Measurements from ENCODE around the gene APOBEC3G. TPM values are rescaled to one million over a fixed set of nuclear protein-coding genes. Genes with fewer than 3 reads are reported as not detected.
"Not testable (repeated sequence)": the region's sequence is repeated elsewhere in the genome, so short reads cannot be mapped to it uniquely, and the experiment has no call there.

APOBEC3G gene
- total RNA-seq, 1 donor from 2014 or later = 152 TPM

DNA sequence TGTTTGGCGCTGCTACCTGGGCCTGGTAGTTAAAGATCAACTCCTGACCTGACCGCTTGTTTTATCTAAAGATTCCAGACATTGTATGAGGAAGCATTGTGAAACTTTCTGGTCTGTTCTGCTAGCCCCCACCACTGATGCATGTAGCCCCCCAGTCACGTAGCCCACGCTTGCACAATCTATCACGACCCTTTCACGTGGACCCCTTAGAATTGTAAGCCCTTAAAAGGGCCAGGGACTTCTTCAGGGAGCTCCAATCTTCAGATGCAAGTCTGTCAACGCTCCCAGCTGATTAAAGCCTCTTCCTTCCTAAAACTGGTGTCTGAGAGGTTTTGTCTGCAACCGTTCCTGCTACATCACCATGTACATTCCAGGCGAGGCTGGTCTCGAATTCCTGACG, 21.4 kb upstream of the APOBEC3G start:
- peaks cover 11% of the 10 kb centered on the region for H3K36me3 Mint-ChIP-seq (ENCODE audit: low read depth)
- intact Hi-C loops (cut with micrococcal nuclease) = no loop called here
- POLR2A ChIA-PET = interaction anchor here (0.7 to 1.0 kb wide), 2 partner anchors 11 to 43 kb away, joined by 5 to 7 read pairs; no protein-coding TSS in a partner anchor
- DNase-seq (no peak), ATAC-seq (ENCODE audit: low read depth) (no peak)
- no peaks in the 10 kb centered on the region for H3K9me3 Mint-ChIP-seq
- no peak for TF ChIP-seq CTCF (IDR thresholded peaks at IDR 0.05)
- CTCF ChIA-PET = no interaction called here
- peaks cover 25% of the 10 kb centered on the region for H3K4me1 Mint-ChIP-seq
- no peaks in the 10 kb centered on the region for H3K27me3 Mint-ChIP-seq
- peak overlapping the region; percentile 56 for H3K27ac Mint-ChIP-seq
- H3K4me3 Mint-ChIP-seq = no peak overlapping the region

GRCh38 chr22:39061290-39061689, 15.8 kb upstream of the APOBEC3G start:
- H3K36me3 Mint-ChIP-seq (ENCODE audit: low read depth); CTCF ChIA-PET; H3K4me3 Mint-ChIP-seq; DNase-seq; ATAC-seq (ENCODE audit: low read depth); intact Hi-C loops (cut with micrococcal nuclease); H3K27me3 Mint-ChIP-seq; H3K27ac Mint-ChIP-seq; H3K9me3 Mint-ChIP-seq: not testable (repeated sequence)
- POLR2A ChIA-PET = interaction anchor here (0.6 to 1.4 kb wide), 5 partner anchors 8 to 58 kb away, joined by 3 to 6 read pairs (median 5); no protein-coding TSS in a partner anchor
- peaks cover 24% of the 10 kb centered on the region for H3K4me1 Mint-ChIP-seq

- CTCF ChIA-PET; H3K9me3 Mint-ChIP-seq; H3K36me3 Mint-ChIP-seq (ENCODE audit: low read depth); H3K4me3 Mint-ChIP-seq; H3K27me3 Mint-ChIP-seq; ATAC-seq (ENCODE audit: low read depth); intact Hi-C loops (cut with micrococcal nuclease); H3K27ac Mint-ChIP-seq; DNase-seq: not testable (repeated sequence)
- POLR2A ChIA-PET = interaction anchor here (0.6 to 1.4 kb wide), 3 partner anchors 9 to 58 kb away, joined by 4 to 5 read pairs (median 5); no protein-coding TSS in a partner anchor
- peaks cover 24% of the 10 kb centered on the region for H3K4me1 Mint-ChIP-seq
Measured at GRCh38 chr22:39061951-39062350, 15.1 kb upstream of the APOBEC3G start.

DNA sequence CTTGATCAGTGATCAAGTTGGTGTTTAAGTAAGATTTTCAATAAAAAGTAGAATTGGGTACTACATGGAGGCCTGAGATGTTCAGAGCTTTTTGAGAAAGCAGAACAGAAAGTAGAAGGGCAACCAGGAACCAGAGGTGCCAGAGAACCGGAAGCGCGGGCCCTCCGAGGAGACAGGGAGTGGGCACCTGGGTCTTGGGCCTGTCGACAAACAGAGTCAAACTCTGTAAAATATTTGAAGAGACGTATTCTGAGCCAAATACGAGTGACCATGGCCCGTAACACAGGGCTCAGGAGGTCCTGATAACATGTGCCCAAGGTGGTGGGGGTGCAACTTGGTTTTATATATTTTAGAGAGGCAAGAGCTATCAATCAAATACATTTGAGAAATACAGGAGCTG, 13.2 kb upstream of the APOBEC3G start:
- H3K27me3 Mint-ChIP-seq; H3K36me3 Mint-ChIP-seq (ENCODE audit: low read depth); H3K27ac Mint-ChIP-seq; intact Hi-C loops (cut with micrococcal nuclease); H3K9me3 Mint-ChIP-seq: not testable (repeated sequence)
- POLR2A ChIA-PET = interaction anchor here (0.6 to 5.4 kb wide), 10 partner anchors 9 to 456 kb away, joined by 3 to 28 read pairs (median 8); partner anchors contain the start of genes APOBEC3G and RPL3
- Mint-ChIP-seq H3K4me3 (peak overlapping the region; percentile 63), H3K4me1 (peaks cover 24% of the 10 kb centered on the region)
- DNase-seq = peak; percentile 43
- CTCF ChIA-PET = interaction anchor here (0.8 kb wide), 1 partner anchor 9 kb away, joined by 5 read pairs; no protein-coding TSS in a partner anchor
- peak; percentile 65 for ATAC-seq (ENCODE audit: low read depth)

DNA sequence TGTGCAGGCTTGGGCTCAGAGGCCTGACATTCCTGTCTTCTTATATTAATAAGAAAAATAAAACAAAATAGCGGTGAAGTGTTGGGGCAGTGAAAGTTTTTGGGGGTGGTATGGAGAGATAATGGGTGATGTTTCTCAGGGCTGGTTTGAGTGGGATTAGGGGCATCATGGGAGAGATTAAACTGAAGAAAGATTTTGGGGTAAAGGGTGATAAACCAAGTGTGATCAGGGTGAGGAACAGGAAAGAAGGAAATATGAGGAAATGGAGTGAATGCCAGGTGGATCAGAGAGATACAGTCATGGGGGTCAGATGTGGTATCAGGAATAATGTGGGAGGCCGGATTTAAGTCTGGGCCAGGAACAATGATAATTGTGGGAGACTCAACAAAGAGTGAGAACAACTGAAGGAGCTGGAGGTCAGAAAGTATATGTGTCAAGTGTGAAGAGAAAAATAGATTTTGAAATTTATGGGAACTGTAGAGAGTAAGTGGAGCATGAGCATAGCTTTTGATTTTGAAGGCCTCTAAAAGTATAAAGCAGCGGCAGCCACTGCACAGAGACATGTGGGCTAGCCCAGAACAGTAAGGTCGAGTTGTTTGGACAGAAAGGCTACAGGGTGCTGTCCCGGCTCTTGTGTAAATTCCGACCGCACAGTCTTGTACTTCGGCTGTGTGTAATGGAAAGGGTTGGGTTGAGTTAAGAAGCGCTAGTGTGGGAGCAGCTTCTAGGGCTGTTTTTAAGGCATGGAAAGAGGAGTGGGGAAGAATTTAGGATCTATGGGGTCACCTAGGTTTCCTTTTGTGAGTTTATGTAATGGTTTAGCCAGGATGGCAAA, 10.4 kb upstream of the APOBEC3G start:
- intact Hi-C loops (cut with micrococcal nuclease) = loop anchor here (1.0 to 2.0 kb wide), 9 partner anchors 11 to 366 kb away; partner anchors contain the start of genes APOBEC3C, APOBEC3F, APOBEC3G and JOSD1
- CTCF ChIA-PET = interaction anchor here (2.4 kb wide), 1 partner anchor 33 kb away, joined by 8 read pairs; no protein-coding TSS in a partner anchor
- not testable (repeated sequence) for H3K4me3 Mint-ChIP-seq; H3K36me3 Mint-ChIP-seq (ENCODE audit: low read depth); H3K27me3 Mint-ChIP-seq; DNase-seq; H3K9me3 Mint-ChIP-seq; H3K27ac Mint-ChIP-seq
- H3K4me1 Mint-ChIP-seq = peaks cover 43% of the 10 kb centered on the region
- POLR2A ChIA-PET = interaction anchor here (0.6 to 16.5 kb wide), 15 partner anchors 8 to 253 kb away, joined by 3 to 212 read pairs (median 5); partner anchors contain the start of genes APOBEC3D, APOBEC3G, APOBEC3H and CBX7
- peak; percentile 12 for ATAC-seq (ENCODE audit: low read depth)

GRCh38 chr22:39068033-39068785, 8.9 kb upstream of the APOBEC3G start:
- intact Hi-C loops (cut with micrococcal nuclease) = no loop called here
- Mint-ChIP-seq H3K4me3 (no peak overlapping the region), H3K4me1 (peaks cover 54% of the 10 kb centered on the region), H3K9me3 (no peaks in the 10 kb centered on the region), H3K27ac (no peak overlapping the region), H3K27me3 (no peaks in the 10 kb centered on the region), H3K36me3 (ENCODE audit: low read depth) (peaks cover 7% of the 10 kb centered on the region)
- no peak for TF ChIP-seq CTCF (IDR thresholded peaks at IDR 0.05)
- DNase-seq (no peak), ATAC-seq (ENCODE audit: low read depth) (no peak)
- CTCF ChIA-PET = interaction anchor here (0.9 to 2.4 kb wide), 2 partner anchors 31 to 46 kb away, joined by 3 to 8 read pairs; no protein-coding TSS in a partner anchor
- POLR2A ChIA-PET = interaction anchor here (0.5 to 16.5 kb wide), 14 partner anchors 11 to 462 kb away, joined by 3 to 212 read pairs (median 4); partner anchors contain the start of genes APOBEC3D, APOBEC3G, APOBEC3H and RPL3
